DMS 273 (cell line): Measurements from ENCODE around the gene TSPOAP1.

Experiments
- DNase-seq: peaks from one replicate; lab custom pipeline; 2025; ENCODE audit not compliant: unreplicated experiment; lab: John Stamatoyannopoulos, UW

Gene TSPOAP1, protein sequence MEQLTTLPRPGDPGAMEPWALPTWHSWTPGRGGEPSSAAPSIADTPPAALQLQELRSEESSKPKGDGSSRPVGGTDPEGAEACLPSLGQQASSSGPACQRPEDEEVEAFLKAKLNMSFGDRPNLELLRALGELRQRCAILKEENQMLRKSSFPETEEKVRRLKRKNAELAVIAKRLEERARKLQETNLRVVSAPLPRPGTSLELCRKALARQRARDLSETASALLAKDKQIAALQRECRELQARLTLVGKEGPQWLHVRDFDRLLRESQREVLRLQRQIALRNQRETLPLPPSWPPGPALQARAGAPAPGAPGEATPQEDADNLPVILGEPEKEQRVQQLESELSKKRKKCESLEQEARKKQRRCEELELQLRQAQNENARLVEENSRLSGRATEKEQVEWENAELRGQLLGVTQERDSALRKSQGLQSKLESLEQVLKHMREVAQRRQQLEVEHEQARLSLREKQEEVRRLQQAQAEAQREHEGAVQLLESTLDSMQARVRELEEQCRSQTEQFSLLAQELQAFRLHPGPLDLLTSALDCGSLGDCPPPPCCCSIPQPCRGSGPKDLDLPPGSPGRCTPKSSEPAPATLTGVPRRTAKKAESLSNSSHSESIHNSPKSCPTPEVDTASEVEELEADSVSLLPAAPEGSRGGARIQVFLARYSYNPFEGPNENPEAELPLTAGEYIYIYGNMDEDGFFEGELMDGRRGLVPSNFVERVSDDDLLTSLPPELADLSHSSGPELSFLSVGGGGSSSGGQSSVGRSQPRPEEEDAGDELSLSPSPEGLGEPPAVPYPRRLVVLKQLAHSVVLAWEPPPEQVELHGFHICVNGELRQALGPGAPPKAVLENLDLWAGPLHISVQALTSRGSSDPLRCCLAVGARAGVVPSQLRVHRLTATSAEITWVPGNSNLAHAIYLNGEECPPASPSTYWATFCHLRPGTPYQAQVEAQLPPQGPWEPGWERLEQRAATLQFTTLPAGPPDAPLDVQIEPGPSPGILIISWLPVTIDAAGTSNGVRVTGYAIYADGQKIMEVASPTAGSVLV (N-terminal part only)

DNA sequence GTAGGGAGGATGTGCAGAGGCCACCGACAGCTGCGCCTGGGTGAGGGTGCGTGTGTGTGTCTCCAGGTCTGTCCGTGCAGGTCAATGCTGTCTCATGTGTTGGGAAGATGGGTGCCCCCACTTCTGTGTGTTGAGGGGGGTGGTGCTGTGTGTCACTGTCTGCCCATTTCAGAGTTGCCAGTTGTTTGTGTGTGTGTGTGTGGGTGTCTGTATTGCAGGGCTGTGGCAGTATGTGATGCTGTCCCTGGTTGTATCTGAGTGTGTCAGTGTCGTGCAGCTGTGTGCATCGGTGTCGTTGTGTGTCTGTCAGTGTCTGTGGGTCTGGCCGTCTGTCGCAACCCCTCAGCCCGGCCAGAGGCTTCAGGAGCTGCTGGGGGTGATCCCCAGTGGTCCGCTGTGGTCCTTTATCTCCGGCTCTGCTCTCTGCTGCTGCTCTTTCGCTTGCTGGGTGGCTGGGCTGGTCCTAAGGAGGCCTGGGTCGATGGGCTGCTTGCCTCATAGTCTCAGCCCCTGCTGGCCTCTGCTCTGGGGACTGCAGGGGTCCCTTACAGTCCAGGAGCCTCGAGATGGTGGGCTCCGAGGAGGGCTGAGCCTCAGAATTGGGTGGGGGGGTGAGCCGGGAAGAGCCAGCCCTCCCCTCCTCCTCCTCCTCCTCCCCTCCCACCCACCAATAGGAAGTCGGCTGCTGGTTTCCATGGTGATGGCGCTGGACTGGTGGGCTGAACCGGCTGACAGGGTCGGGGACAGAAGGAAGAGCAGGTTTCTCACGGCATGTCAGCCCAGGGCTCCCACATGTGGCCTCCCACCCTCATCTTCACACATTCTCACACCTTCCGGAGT lies at the start of gene TSPOAP1:
TSPOAP1 (minus strand) TSS at position 601 of the 840 bp plus-strand sequence. CDS start 875 bp downstream, outside the sequence.
- peak; percentile 36 for DNase-seq

- DNase-seq = no peak
Observed at GRCh38 chr17:58377661-58378060, 49.1 kb upstream of the TSPOAP1 start.

DNA sequence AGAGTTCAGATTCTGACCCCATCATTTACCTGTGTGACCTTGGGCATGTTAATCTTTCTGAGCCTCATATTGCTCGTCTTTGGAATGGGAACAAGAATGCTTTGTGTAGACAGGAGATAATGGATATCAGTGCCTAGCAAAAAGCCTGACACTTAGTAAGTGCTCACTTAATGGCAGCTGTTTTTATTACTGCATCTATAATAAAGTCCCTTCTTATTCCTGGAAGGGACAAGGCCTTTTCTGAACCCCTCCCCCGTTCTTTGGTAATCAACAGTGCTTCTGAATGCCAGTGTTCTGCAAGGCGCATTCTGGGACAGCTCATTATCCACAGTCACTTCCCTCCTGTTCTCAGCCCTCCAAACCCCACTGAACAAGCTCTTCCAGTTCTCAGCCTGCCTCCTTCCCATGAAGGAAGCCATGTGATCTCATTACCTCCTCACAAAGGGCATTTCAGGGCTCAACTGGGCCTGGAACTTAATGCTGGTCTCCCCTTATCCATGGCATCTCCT lies 48.6 kb upstream of the TSPOAP1 start:
- DNase-seq = no peak

DNA sequence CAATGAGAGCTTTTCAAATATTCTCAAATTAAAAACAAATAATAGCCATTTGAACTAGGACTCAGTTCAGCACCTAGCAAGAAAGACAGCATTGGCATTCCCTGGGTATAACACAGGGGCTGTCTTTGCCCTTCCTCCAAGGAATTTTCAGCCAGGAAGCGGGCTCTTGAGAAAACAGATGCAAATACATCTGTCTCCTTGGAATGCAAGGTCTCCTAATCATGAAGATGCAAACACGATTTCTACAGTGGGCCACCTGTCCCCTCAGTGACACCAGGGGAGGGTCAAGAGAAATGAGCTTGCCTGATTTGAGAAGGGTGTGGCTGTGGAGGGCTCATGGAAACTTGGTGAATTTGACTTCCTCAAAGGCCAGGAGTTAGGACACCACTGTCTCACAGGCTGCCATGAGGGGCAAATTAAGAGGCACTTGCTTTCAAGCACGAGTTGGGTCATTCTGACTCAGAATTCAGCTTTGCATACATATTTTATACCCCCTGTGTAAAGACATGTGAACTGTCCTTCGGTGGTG lies 47.9 kb upstream of the TSPOAP1 start:
- DNase-seq = no peak

GRCh38 chr17:58375811-58376210 lies 47.2 kb upstream of the TSPOAP1 start:
- DNase-seq = no peak

- DNase-seq = no peak
Observed at GRCh38 chr17:58375256-58375655, 46.7 kb upstream of the TSPOAP1 start.

DNA sequence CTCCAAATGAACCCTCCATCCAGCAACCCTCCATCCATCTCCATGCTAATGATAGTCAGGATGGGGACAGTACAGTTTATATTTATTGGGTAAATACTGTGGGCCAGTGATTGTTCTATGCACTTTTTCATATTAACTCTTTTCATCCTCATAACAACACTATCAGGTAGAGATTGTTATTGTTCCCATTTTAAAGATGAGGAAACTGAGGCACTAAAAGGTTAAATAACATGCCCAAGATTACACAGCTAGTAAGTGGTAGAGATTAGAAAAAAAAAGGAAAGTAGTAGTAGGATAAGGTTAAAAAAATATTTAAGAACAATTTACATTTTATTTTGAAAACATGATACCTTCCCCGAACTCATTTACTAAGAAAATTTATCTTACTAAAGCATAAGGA lies 45.3 kb upstream of the TSPOAP1 start:
- no peak for DNase-seq

DNA sequence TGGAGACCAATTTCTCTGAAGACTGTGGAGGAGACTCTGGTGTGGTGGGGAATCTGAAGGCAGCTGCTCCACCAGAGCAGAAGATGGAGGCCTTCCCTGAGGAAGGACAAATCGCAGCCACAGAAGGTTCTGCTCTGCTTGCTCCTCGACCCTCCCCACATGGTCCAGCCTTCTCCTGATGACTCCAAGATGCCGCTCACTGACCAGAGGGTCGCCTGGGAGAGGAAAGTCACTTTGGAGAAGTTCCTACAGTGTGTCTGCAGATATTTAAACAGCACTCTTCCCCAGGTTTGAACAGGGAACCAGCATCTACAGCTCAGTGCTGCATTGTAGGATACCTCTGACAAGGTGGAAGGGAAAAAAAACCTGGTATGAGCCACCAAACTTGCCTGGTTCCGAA lies 44.4 kb upstream of the TSPOAP1 start:
- no peak for DNase-seq

DNA sequence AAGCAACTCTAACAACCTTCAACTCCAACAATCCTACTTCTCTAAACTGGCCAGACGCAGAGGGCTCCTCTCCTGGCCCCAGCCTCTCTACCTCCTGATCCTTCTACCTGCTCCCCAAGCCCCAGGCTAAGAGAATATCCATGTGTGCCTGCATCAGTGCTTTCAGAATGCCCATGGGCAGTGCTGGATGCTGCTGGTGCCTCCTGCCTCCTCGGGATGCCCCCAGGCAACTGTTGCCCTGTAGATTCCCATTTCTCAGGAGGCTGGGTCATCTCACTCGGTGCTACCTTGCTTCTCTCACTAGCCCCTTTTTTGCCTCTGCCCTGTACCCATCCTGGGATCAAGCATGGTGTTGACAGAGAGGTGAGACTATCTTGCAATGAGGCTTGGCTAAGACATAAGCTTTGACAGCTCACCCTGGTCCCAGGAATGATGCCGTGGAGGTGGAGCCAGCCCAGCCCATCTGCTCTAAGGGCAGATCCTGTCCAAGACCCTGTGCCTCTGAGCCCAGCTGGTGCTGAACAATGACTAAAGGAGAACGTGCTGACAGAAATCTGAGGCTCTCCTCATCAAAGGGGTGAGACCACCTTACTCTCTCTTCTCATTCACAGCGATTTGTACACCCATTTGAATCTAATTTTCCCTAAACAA lies 42.8 kb upstream of the TSPOAP1 start:
- peak; percentile 30 for DNase-seq

DNA sequence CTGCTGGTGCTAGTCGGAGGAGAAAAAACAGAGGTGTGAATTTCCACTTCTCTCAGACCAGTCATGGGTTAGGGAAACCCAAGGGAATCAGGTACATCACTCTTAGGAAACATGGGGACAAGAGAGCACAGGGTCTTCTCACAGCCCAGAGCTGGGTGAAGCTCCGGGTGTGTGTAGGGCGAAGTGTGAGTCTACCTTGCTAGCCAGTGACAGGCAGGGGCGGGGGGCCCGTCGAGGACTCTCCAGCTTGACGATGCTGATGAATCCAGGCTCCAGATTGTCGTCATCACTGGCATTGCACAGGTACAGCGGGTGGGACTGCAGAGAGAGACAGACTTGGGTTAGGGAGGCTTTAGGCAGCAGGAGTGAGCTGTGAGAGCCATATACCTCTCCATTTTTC lies 42.1 kb upstream of the TSPOAP1 start:
- no peak for DNase-seq

GRCh38 chr17:58370309-58370708 lies 41.7 kb upstream of the TSPOAP1 start:
- DNase-seq = no peak

- no peak for DNase-seq
Observed at GRCh38 chr17:58369214-58370031, 40.8 kb upstream of the TSPOAP1 start.

DNA sequence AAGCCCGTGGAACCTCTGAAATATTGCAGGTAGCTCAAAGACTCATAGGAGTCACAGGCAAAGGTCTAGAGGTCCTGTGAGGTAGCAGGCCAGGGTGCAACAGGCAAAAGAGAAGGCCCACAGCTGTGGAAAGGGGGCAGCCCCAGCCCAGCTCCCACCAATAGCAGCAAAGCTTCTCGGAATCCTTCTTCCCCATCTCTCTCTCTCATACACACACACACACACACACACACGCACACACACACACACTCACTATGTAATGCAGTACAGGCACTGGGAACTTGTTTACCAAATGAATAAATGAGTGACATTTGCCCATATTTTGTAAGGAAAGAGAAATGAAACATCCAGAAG lies 40.2 kb upstream of the TSPOAP1 start:
- DNase-seq = no peak

- DNase-seq = no peak
Observed at GRCh38 chr17:58367461-58367860, 38.9 kb upstream of the TSPOAP1 start.

DNA sequence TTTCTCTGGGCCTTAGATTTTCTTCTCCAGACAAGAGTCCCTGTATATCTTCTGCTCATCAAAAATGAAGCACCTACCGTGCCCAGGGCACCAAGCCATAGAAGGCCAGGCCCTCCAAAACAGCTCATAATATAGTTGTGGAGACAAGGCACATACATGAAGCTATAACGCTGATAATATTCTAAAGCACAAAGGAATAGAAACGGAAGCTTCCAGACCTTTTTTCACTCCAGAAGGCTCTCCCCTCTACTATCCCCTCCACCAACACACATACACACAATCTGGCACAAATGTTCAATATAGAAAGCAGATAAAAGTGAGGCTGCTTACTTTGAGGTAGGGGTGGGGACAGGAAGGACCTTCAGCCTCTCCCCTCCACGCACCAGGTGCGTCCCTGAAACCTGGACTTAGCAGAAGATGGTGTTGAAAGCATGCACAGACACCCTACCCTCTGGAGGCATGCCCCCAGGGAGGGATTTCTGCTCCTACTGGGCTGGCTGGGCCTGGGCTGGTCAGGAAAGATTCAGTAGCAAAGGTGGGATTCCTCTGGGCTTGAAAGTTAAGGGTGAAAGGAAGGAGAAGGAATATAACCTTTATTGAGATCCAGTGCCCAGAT lies 37.5 kb upstream of the TSPOAP1 start:
- DNase-seq = no peak

DNA sequence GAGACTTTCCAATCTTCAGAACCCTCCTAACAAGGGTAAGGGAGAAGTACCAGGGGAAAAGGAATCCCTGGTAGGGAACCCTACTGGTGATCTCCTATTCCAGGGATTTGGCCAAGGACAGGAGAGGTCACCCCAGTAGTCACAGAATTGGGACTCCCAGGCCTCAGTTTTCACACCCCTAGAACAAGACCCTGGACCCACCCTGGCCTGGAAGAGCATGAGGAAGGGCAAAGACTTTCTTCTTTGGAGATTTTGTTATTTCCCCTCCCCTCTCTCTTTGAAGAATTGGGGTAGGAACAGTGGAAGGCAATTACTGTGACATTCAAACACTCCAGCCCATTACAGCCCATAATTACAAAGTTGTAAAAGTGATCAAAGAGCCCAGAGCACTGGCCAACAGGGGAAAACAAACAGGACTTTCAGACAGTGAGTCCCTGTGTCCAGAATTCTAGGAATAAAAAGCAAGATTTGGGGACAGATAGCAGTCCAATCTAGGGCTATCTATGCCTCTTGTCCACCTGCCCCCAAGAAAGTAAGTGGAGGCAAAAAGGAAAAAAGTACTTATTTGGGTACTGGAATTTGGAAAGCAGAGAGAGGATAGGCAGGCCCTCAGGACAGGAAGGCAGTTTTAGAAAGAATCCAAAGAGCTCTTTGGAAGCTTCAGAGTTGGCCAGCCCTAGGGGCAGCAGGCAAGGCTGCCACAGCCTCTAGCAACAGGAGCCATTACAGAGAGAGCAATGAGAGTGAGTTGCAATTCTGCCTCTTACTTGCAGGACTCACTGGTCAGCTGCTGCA lies 36.8 kb upstream of the TSPOAP1 start:
- no peak for DNase-seq

DNA sequence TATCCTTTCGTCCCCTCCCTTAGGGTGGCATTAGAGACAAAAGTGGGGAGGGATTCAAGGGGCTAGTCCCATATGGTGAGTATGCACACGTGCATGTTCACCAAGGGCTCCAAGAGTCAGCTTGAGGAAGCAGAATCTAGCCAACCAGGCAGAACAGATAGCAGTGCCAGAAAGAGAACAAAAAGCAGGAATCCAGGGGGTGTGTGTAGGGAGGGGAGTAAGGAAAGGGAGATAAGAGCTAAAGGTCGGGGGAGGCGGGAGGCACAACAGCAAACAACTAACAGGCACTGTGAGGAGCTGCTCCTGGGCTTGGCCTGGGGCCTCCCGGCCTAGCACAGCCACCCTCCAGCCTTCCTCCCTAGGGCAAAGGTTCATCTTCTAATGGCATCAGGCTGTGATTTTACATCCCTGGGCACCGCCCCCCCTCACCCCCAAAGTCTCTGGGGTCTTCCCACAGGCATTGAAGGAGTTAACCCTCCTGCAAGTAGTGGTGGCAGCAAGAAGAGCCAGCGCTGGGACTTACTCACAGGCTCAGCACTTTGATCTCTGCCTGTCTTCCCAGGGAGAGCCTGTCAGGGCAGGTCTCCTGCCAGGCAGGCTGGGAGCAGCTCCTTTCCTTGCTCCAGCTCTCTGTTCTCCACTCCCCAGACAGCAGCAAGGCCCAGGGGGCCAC lies 35.8 kb upstream of the TSPOAP1 start:
- no peak for DNase-seq
